Activated naive CD4-positive, alpha-beta T cell treated with anti-CD3 and anti-CD28 coated beads for 36 hours (primary cell): Measurements from ENCODE around the gene PITPNC1. TPM values are rescaled to one million over a fixed set of nuclear protein-coding genes. Genes with fewer than 3 reads are reported as not detected.

Experiments used
- CTCF ChIA-PET: fragments of 350-600 bp; sonication (Branson Sonifier 250); formaldehyde crosslinking; loops from one replicate; lab custom pipeline; 2021; ENCODE audit warnings: antibody characterized with exemption; lab: Charles Lee
- DNase-seq: peaks from one replicate; pipeline ENCODE4 v3.0.0-alpha.2; 2020
- H3K27ac Mint-ChIP-seq: one replicate; pipeline ENCODE4 v1.8.0; 2021; ENCODE audit warnings: mild to moderate bottlenecking, mixed read lengths
- H3K27me3 Mint-ChIP-seq: one replicate; pipeline ENCODE4 v1.8.0; 2021; ENCODE audit warnings: low read depth, mixed read lengths
- H3K36me3 Mint-ChIP-seq: one replicate; pipeline ENCODE4 v1.8.0; 2021; ENCODE audit warnings: low read depth, mixed read lengths
- H3K4me1 Mint-ChIP-seq: one replicate; pipeline ENCODE4 v1.8.0; 2021; ENCODE audit warnings: low read depth, mixed read lengths
- H3K4me3 Mint-ChIP-seq: one replicate; pipeline ENCODE4 v1.8.0; 2021; ENCODE audit warnings: mild to moderate bottlenecking, moderate library complexity, mixed read lengths
- H3K9me3 Mint-ChIP-seq: one replicate; pipeline ENCODE4 v1.8.0; 2021; ENCODE audit warnings: mixed read lengths
- intact Hi-C: fragments of 100-400 bp; cut with micrococcal nuclease; formaldehyde crosslinking; loops from one replicate; pipeline ENCODE4 v1.15.1; 2023
- total RNA-seq, 2 experiments: library from RNA; stranded (reverse); gene quantifications; one replicate each; pipeline ENCODE4 v1.2.3, GENCODE V29; 2021

Gene PITPNC1
- total RNA-seq, 2 experiments from 2014 or later, result 58.7 to 60.0 TPM

- no peak overlapping the region for H3K27ac Mint-ChIP-seq
- no peaks in the 10 kb centered on the region for H3K4me1 Mint-ChIP-seq
- H3K36me3 Mint-ChIP-seq, result peaks cover 39% of the 10 kb centered on the region
- no peaks in the 10 kb centered on the region for H3K27me3 Mint-ChIP-seq
- H3K4me3 Mint-ChIP-seq, result no peak overlapping the region
- DNase-seq, result no peak
- CTCF ChIA-PET, result interaction anchor here (0.5 to 0.6 kb wide), 3 partner anchors 24 to 353 kb away, joined by 3 to 5 read pairs (median 4); no protein-coding TSS in a partner anchor
- intact Hi-C loops, result no loop called here
- peaks cover 21% of the 10 kb centered on the region for H3K9me3 Mint-ChIP-seq
These were observed 281.9 kb downstream of the PITPNC1 start for GRCh38 chr17:67659028-67659427.

- Mint-ChIP-seq H3K36me3 (peaks cover 27% of the 10 kb centered on the region), H3K27ac (no peak overlapping the region)
These were observed 285.6 kb downstream of the PITPNC1 start for GRCh38 chr17:67662712-67663111.

GRCh38 chr17:67663457-67663856 lies 286.4 kb downstream of the PITPNC1 start:
- CTCF ChIA-PET, result interaction anchor here (1.0 kb wide), 1 partner anchor 287 kb away, joined by 3 read pairs; the partner anchor contains the start of gene PITPNC1
- intact Hi-C loops, result no loop called here
- no peaks in the 10 kb centered on the region for H3K27me3 Mint-ChIP-seq
- H3K27ac Mint-ChIP-seq, result no peak overlapping the region
- H3K4me1 Mint-ChIP-seq, result peaks cover 4% of the 10 kb centered on the region
- H3K9me3 Mint-ChIP-seq, result peaks cover 6% of the 10 kb centered on the region
- H3K4me3 Mint-ChIP-seq, result no peak overlapping the region
- peaks cover 25% of the 10 kb centered on the region for H3K36me3 Mint-ChIP-seq
- no peak for DNase-seq

More at GRCh38 chr17:67662712-67663111, 285.6 kb downstream of the PITPNC1 start:
- intact Hi-C loops, result no loop called here
- no peak for DNase-seq
- Mint-ChIP-seq H3K27me3 (no peaks in the 10 kb centered on the region), H3K4me3 (no peak overlapping the region), H3K4me1 (peaks cover 4% of the 10 kb centered on the region), H3K9me3 (peaks cover 13% of the 10 kb centered on the region)
- CTCF ChIA-PET, result no interaction called here

- intact Hi-C loops, result no loop called here
- Mint-ChIP-seq H3K27me3 (no peaks in the 10 kb centered on the region), H3K4me3 (no peak overlapping the region), H3K4me1 (peaks cover 4% of the 10 kb centered on the region), H3K27ac (no peak overlapping the region), H3K36me3 (peaks cover 14% of the 10 kb centered on the region), H3K9me3 (no peaks in the 10 kb centered on the region)
- CTCF ChIA-PET, result interaction anchor here (1.3 kb wide), 1 partner anchor 287 kb away, joined by 3 read pairs; no protein-coding TSS in a partner anchor
- no peak for DNase-seq
These were observed 288.9 kb downstream of the PITPNC1 start for GRCh38 chr17:67666028-67666427.

GRCh38 chr17:67666710-67667109 lies 289.6 kb downstream of the PITPNC1 start:
- CTCF ChIA-PET, result interaction anchor here (1.3 kb wide), 1 partner anchor 288 kb away, joined by 3 read pairs; no protein-coding TSS in a partner anchor
- H3K27ac Mint-ChIP-seq, result peak overlapping the region; percentile 21
- no peaks in the 10 kb centered on the region for H3K27me3 Mint-ChIP-seq
- H3K4me3 Mint-ChIP-seq, result no peak overlapping the region
- no peaks in the 10 kb centered on the region for H3K9me3 Mint-ChIP-seq
- DNase-seq, result no peak
- intact Hi-C loops, result no loop called here
- peaks cover 8% of the 10 kb centered on the region for H3K36me3 Mint-ChIP-seq
- peaks cover 4% of the 10 kb centered on the region for H3K4me1 Mint-ChIP-seq

GRCh38 chr17:67671493-67671892 lies 294.4 kb downstream of the PITPNC1 start:
- H3K4me3 Mint-ChIP-seq, result no peak overlapping the region
- intact Hi-C loops, result no loop called here
- CTCF ChIA-PET, result interaction anchor here (0.6 kb wide), 1 partner anchor 229 kb away, joined by 3 read pairs; no protein-coding TSS in a partner anchor

GRCh38 chr17:67672592-67673335 lies 295.7 kb downstream of the PITPNC1 start:
- CTCF ChIA-PET, result no interaction called here
- intact Hi-C loops, result no loop called here
- H3K36me3 Mint-ChIP-seq, result peaks cover 5% of the 10 kb centered on the region
- no peaks in the 10 kb centered on the region for H3K4me1 Mint-ChIP-seq
- no peaks in the 10 kb centered on the region for H3K9me3 Mint-ChIP-seq
- no peak for DNase-seq
- H3K4me3 Mint-ChIP-seq, result no peak overlapping the region
- no peak overlapping the region for H3K27ac Mint-ChIP-seq
- H3K27me3 Mint-ChIP-seq, result no peaks in the 10 kb centered on the region

More at GRCh38 chr17:67671493-67671892, 294.4 kb downstream of the PITPNC1 start:
- Mint-ChIP-seq H3K27me3 (no peaks in the 10 kb centered on the region), H3K27ac (no peak overlapping the region), H3K36me3 (peaks cover 5% of the 10 kb centered on the region), H3K9me3 (no peaks in the 10 kb centered on the region), H3K4me1 (no peaks in the 10 kb centered on the region)
- no peak for DNase-seq

- Mint-ChIP-seq H3K36me3 (peaks cover 3% of the 10 kb centered on the region), H3K27me3 (no peaks in the 10 kb centered on the region), H3K4me3 (no peak overlapping the region), H3K27ac (no peak overlapping the region), H3K9me3 (no peaks in the 10 kb centered on the region), H3K4me1 (peaks cover 11% of the 10 kb centered on the region)
- DNase-seq, result no peak
- intact Hi-C loops, result no loop called here
- CTCF ChIA-PET, result no interaction called here
These were observed 298.4 kb downstream of the PITPNC1 start for GRCh38 chr17:67675481-67675880.

- CTCF ChIA-PET, result interaction anchor here (1.0 kb wide), 2 partner anchors 14 to 301 kb away, joined by 3 read pairs; no protein-coding TSS in a partner anchor
- peaks cover 5% of the 10 kb centered on the region for H3K36me3 Mint-ChIP-seq
- H3K27me3 Mint-ChIP-seq, result no peaks in the 10 kb centered on the region
- peaks cover 17% of the 10 kb centered on the region for H3K4me1 Mint-ChIP-seq
- no peak overlapping the region for H3K4me3 Mint-ChIP-seq
- intact Hi-C loops, result no loop called here
- no peak overlapping the region for H3K27ac Mint-ChIP-seq
- no peaks in the 10 kb centered on the region for H3K9me3 Mint-ChIP-seq
- DNase-seq, result no peak
These were observed 299.2 kb downstream of the PITPNC1 start for GRCh38 chr17:67676305-67676704.

GRCh38 chr17:67678414-67678813 lies 301.3 kb downstream of the PITPNC1 start:
- peaks cover 5% of the 10 kb centered on the region for H3K36me3 Mint-ChIP-seq
- intact Hi-C loops, result no loop called here
- H3K4me3 Mint-ChIP-seq, result no peak overlapping the region
- CTCF ChIA-PET, result interaction anchor here (0.6 kb wide), 1 partner anchor 300 kb away, joined by 3 read pairs; no protein-coding TSS in a partner anchor
- no peaks in the 10 kb centered on the region for H3K27me3 Mint-ChIP-seq
- DNase-seq, result no peak
- no peak overlapping the region for H3K27ac Mint-ChIP-seq
- H3K9me3 Mint-ChIP-seq, result no peaks in the 10 kb centered on the region
- H3K4me1 Mint-ChIP-seq, result peaks cover 17% of the 10 kb centered on the region

GRCh38 chr17:67679225-67679624 lies 302.1 kb downstream of the PITPNC1 start:
- Mint-ChIP-seq H3K27me3 (no peaks in the 10 kb centered on the region), H3K27ac (peak overlapping the region; percentile 39), H3K4me1 (peaks cover 17% of the 10 kb centered on the region), H3K36me3 (peaks cover 5% of the 10 kb centered on the region), H3K9me3 (no peaks in the 10 kb centered on the region), H3K4me3 (no peak overlapping the region)
- no peak for DNase-seq
- CTCF ChIA-PET, result no interaction called here
- intact Hi-C loops, result no loop called here

- intact Hi-C loops, result no loop called here
- H3K4me1 Mint-ChIP-seq, result peaks cover 17% of the 10 kb centered on the region
These were observed 302.6 kb downstream of the PITPNC1 start for GRCh38 chr17:67679721-67680120.

More at GRCh38 chr17:67679721-67680120, 302.6 kb downstream of the PITPNC1 start:
- Mint-ChIP-seq H3K9me3 (no peaks in the 10 kb centered on the region), H3K36me3 (peaks cover 5% of the 10 kb centered on the region), H3K27ac (peak overlapping the region; percentile 39), H3K27me3 (no peaks in the 10 kb centered on the region), H3K4me3 (no peak overlapping the region)
- CTCF ChIA-PET, result interaction anchor here (0.6 kb wide), 1 partner anchor 64 kb away, joined by 3 read pairs; no protein-coding TSS in a partner anchor
- no peak for DNase-seq
